ENCODE results near the gene KIR3DL2. TPM values are rescaled to one million over a fixed set of nuclear protein-coding genes. Genes with fewer than 3 reads are reported as not detected.
"Not testable (repeated sequence)": the region's sequence is repeated elsewhere in the genome, so short reads cannot be mapped to it uniquely, and the experiment has no call there.

KIR3DL2 gene
- total RNA-seq, 1 donor from 2014 or later = not detected

- H3K27ac Mint-ChIP-seq; CTCF ChIA-PET; POLR2A ChIA-PET; H3K9me3 Mint-ChIP-seq; H3K4me3 Mint-ChIP-seq; H3K4me1 Mint-ChIP-seq; ATAC-seq (ENCODE audit: low read depth); DNase-seq; H3K36me3 Mint-ChIP-seq (ENCODE audit: low read depth); intact Hi-C loops (cut with micrococcal nuclease): not testable (repeated sequence)
- peaks cover 30% of the 10 kb centered on the region for H3K27me3 Mint-ChIP-seq
Measured at GRCh38 chr19:54901153-54901552, 50.9 kb downstream of the KIR3DL2 start.

GRCh38 chr19:54902061-54902460 is 51.8 kb downstream of the KIR3DL2 start:
- no peaks in the 10 kb centered on the region for H3K4me1 Mint-ChIP-seq
- CTCF ChIA-PET = no interaction called here
- no peak for ATAC-seq (ENCODE audit: low read depth)

GRCh38 chr19:54903303-54903702 is 53.1 kb downstream of the KIR3DL2 start:
- intact Hi-C loops (cut with micrococcal nuclease) = no loop called here
- no peak for DNase-seq
- H3K4me1 Mint-ChIP-seq = no peaks in the 10 kb centered on the region

More at GRCh38 chr19:54902061-54902460, 51.8 kb downstream of the KIR3DL2 start:
- H3K27ac Mint-ChIP-seq = no peak overlapping the region
- no peak for DNase-seq
- TF ChIP-seq CTCF (IDR thresholded peaks at IDR 0.05) = no peak
- H3K27me3 Mint-ChIP-seq = peaks cover 28% of the 10 kb centered on the region
- POLR2A ChIA-PET = no interaction called here
- no peak overlapping the region for H3K4me3 Mint-ChIP-seq
- intact Hi-C loops (cut with micrococcal nuclease) = no loop called here
- H3K36me3 Mint-ChIP-seq (ENCODE audit: low read depth) = no peaks in the 10 kb centered on the region
- H3K9me3 Mint-ChIP-seq = no peaks in the 10 kb centered on the region

DNA sequence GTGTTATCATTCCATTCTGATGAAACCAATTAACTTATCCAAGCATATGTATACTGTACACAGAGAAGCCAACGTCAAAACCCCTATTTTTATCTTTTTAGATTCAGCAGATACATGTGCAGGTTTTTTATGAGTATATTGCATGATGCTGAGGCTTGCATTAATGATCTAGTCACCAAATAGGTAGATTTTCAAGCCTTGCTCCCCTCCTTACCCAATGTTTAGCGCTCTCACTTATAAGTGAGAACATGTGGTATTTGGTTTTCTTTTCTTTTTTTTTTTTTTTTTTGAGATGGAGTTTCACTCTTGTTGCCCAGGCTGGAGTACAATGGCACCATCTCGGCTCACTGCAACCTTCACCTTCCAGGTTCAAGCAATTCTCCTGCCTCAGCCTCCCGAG is 54.0 kb downstream of the KIR3DL2 start:
- CTCF ChIA-PET; H3K27ac Mint-ChIP-seq; DNase-seq; H3K9me3 Mint-ChIP-seq; ATAC-seq (ENCODE audit: low read depth); POLR2A ChIA-PET; H3K4me1 Mint-ChIP-seq; H3K36me3 Mint-ChIP-seq (ENCODE audit: low read depth); H3K4me3 Mint-ChIP-seq; intact Hi-C loops (cut with micrococcal nuclease): not testable (repeated sequence)
- peaks cover 15% of the 10 kb centered on the region for H3K27me3 Mint-ChIP-seq

More at GRCh38 chr19:54903303-54903702, 53.1 kb downstream of the KIR3DL2 start:
- Mint-ChIP-seq H3K4me3 (no peak overlapping the region), H3K9me3 (no peaks in the 10 kb centered on the region), H3K27ac (no peak overlapping the region), H3K27me3 (peaks cover 22% of the 10 kb centered on the region), H3K36me3 (ENCODE audit: low read depth) (no peaks in the 10 kb centered on the region)
- ChIA-PET POLR2A (no interaction called here), CTCF (no interaction called here)
- ATAC-seq (ENCODE audit: low read depth) = no peak
- TF ChIP-seq CTCF (IDR thresholded peaks at IDR 0.05) = no peak

DNA sequence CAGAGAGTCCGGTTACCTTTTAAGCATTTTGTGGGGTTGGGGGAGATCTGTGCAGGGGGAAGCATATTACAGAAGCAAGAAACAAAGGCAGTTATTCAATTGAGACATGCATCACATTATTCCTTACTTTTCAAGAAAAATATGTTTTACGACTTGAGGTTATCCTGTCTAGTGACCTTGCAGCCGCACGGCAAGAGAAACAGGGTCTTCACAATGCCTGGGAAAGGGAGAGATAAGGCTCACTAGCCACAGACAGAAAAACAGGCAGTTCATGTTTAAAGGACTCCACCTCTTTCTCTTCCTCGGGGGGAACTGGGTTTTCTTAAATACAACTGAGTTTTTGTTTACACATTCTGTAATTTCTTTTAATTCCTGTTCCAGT is 55.2 kb downstream of the KIR3DL2 start:
- peaks cover 9% of the 10 kb centered on the region for H3K27me3 Mint-ChIP-seq
- CTCF ChIA-PET = no interaction called here

GRCh38 chr19:54905803-54906511 is 55.7 kb downstream of the KIR3DL2 start, which contains the start of gene NCR1:
Gene NCR1 (plus strand): TSS chr19:54906148. CDS start chr19:54906188, 40 bp downstream.
- ChIA-PET POLR2A (no interaction called here), CTCF (no interaction called here)
- no peaks in the 10 kb centered on the region for H3K36me3 Mint-ChIP-seq (ENCODE audit: low read depth)
- DNase-seq (no peak), ATAC-seq (ENCODE audit: low read depth) (no peak)
- no peak within 1 kb of the TSS for H3K4me3 Mint-ChIP-seq
- no peak for TF ChIP-seq CTCF (IDR thresholded peaks at IDR 0.05)
- H3K4me1 Mint-ChIP-seq = no peaks in the 10 kb centered on the region
- H3K27me3 Mint-ChIP-seq = peaks cover 13% of the 10 kb centered on the region
- H3K27ac Mint-ChIP-seq = no peak within 1 kb of the TSS
- intact Hi-C loops (cut with micrococcal nuclease) = no loop called here
- H3K9me3 Mint-ChIP-seq = no peaks in the 10 kb centered on the region

More for the DNA sequence above, 55.2 kb downstream of the KIR3DL2 start:
- Mint-ChIP-seq H3K4me1 (no peaks in the 10 kb centered on the region), H3K27ac (no peak overlapping the region), H3K36me3 (ENCODE audit: low read depth) (no peaks in the 10 kb centered on the region), H3K4me3 (no peak overlapping the region), H3K9me3 (no peaks in the 10 kb centered on the region)
- no peak for TF ChIP-seq CTCF (IDR thresholded peaks at IDR 0.05)
- POLR2A ChIA-PET = no interaction called here
- ATAC-seq (ENCODE audit: low read depth) (no peak), DNase-seq (no peak)
- intact Hi-C loops (cut with micrococcal nuclease) = no loop called here

Data from activated B cell treated with CpG ODN at 0.5 μM for 24 hours (primary cell).